Naive B cell (primary cell): ENCODE results near the gene USP20. TPM values are rescaled to one million over a fixed set of nuclear protein-coding genes. Genes with fewer than 3 reads are reported as not detected.

Experiments used
- ATAC-seq, 2 donors: fragments of 150-1000 bp; cut with Tn5 transposase; 2 replicates each; pipeline ENCODE4 v1.10.0; 2021; ENCODE audit warnings: low read depth in 2 of 2, mild to moderate bottlenecking in 2 of 2, moderate library complexity in 2 of 2
- DNase-seq: peaks from one replicate; pipeline ENCODE4 v3.0.0; 2022
- H3K27ac Mint-ChIP-seq, 6 donors: one replicate each; pipeline ENCODE4 v1.8.0; 2020 to 2022; ENCODE audit warnings: mild to moderate bottlenecking in 6 of 6, mixed read lengths in 6 of 6, moderate library complexity in 5 of 6, inconsistent platforms in 2 of 6
- H3K27me3 Mint-ChIP-seq, 3 donors: one replicate each; pipeline ENCODE4 v1.8.0; 2021 to 2022; ENCODE audit warnings: mixed read lengths in 3 of 3, mild to moderate bottlenecking in 1 of 3
- H3K36me3 Mint-ChIP-seq, 2 donors: one replicate each; pipeline ENCODE4 v1.8.0; 2020 to 2022; ENCODE audit warnings: mixed read lengths in 2 of 2, inconsistent platforms in 1 of 2, mild to moderate bottlenecking in 1 of 2
- H3K4me1 Mint-ChIP-seq, 3 donors: one replicate each; pipeline ENCODE4 v1.8.0; 2020 to 2022; ENCODE audit warnings: mixed read lengths in 3 of 3, inconsistent platforms in 1 of 3, mild to moderate bottlenecking in 1 of 3, moderate library complexity in 1 of 3
- H3K4me3 Mint-ChIP-seq, 8 donors: one replicate each; pipeline ENCODE4 v1.8.0; 2020 to 2022; ENCODE audit warnings: mild to moderate bottlenecking in 8 of 8, mixed read lengths in 8 of 8, moderate library complexity in 8 of 8, inconsistent platforms in 2 of 8
- H3K9me3 Mint-ChIP-seq, 7 donors: one replicate each; pipeline ENCODE4 v1.8.0; 2020 to 2022; ENCODE audit warnings: mixed read lengths in 7 of 7, mild to moderate bottlenecking in 5 of 7, inconsistent platforms in 2 of 7, moderate library complexity in 1 of 7
- polyA plus RNA-seq, 6 donors: library from polyadenylated mRNA; unstranded; fragments of 300-500 nt; fragmentation: Illumina TruSeq; gene quantifications; one replicate each; pipeline ENCODE4 v1.2.3, GENCODE V29; 2021; ENCODE audit warnings: low read depth in 6 of 6

The USP20 gene
- polyA plus RNA-seq, 6 donors from 2014 or later, result 12.7 to 23.9 (median 14.9) TPM

GRCh38 chr9:129811967-129812363 is 23.3 kb upstream of the USP20 start:
- Mint-ChIP-seq H3K4me1 (peaks cover 5 to 17% (median 12%) of the 10 kb centered on the region in 3 donors), H3K4me3 (no peak overlapping the region), H3K27ac (no peak overlapping the region), H3K36me3 (peaks cover 19 to 21% of the 10 kb centered on the region in 2 donors), H3K9me3 (no peaks in the 10 kb centered on the region), H3K27me3 (no peaks in the 10 kb centered on the region)
- ATAC-seq (no peak), DNase-seq (no peak)

GRCh38 chr9:129812385-129812784 is 22.9 kb upstream of the USP20 start:
- Mint-ChIP-seq H3K27ac (no peak overlapping the region), H3K27me3 (no peaks in the 10 kb centered on the region), H3K9me3 (no peaks in the 10 kb centered on the region), H3K4me3 (no peak overlapping the region), H3K36me3 (peaks cover 15 to 21% of the 10 kb centered on the region in 2 donors), H3K4me1 (peaks cover 3 to 17% (median 12%) of the 10 kb centered on the region in 3 donors)
- no peak for DNase-seq
- ATAC-seq, result no peak

- no peaks in the 10 kb centered on the region for H3K27me3 Mint-ChIP-seq
- peak overlapping the region in 1 of 6 donors; percentile 61 for H3K27ac Mint-ChIP-seq
- H3K4me3 Mint-ChIP-seq, result peak overlapping the region in 1 of 8 donors; percentile 25
- DNase-seq (no peak), ATAC-seq (no peak)
- H3K36me3 Mint-ChIP-seq, result peaks cover 15 to 24% of the 10 kb centered on the region in 2 donors
- peaks cover 6 to 17% (median 12%) of the 10 kb centered on the region in 3 donors for H3K4me1 Mint-ChIP-seq
- H3K9me3 Mint-ChIP-seq, result no peaks in the 10 kb centered on the region
Observed at GRCh38 chr9:129813661-129814060, 21.6 kb upstream of the USP20 start.

GRCh38 chr9:129814432-129815223 is 20.6 kb upstream of the USP20 start:
- Mint-ChIP-seq H3K36me3 (peaks cover 15 to 29% of the 10 kb centered on the region in 2 donors), H3K27ac (peak overlapping the region in 1 of 6 donors; percentile 47), H3K4me3 (peak overlapping the region in 1 of 8 donors; percentile 42)

GRCh38 chr9:129815278-129815677 is 20.0 kb upstream of the USP20 start:
- ATAC-seq, result no peak
- H3K4me1 Mint-ChIP-seq, result peaks cover 4 to 17% (median 12%) of the 10 kb centered on the region in 3 donors
- no peak for DNase-seq
- peak overlapping the region in 1 of 8 donors; percentile 42 for H3K4me3 Mint-ChIP-seq
- no peaks in the 10 kb centered on the region for H3K27me3 Mint-ChIP-seq
- no peaks in the 10 kb centered on the region for H3K9me3 Mint-ChIP-seq
- H3K36me3 Mint-ChIP-seq, result peaks cover 15 to 29% of the 10 kb centered on the region in 2 donors
- H3K27ac Mint-ChIP-seq, result peak overlapping the region in 1 of 6 donors; percentile 47

More at GRCh38 chr9:129814432-129815223, 20.6 kb upstream of the USP20 start:
- DNase-seq (no peak), ATAC-seq (no peak)
- no peaks in the 10 kb centered on the region for H3K9me3 Mint-ChIP-seq
- H3K4me1 Mint-ChIP-seq, result peaks cover 3 to 17% (median 12%) of the 10 kb centered on the region in 3 donors
- H3K27me3 Mint-ChIP-seq, result no peaks in the 10 kb centered on the region

- Mint-ChIP-seq H3K27me3 (no peaks in the 10 kb centered on the region), H3K36me3 (peaks cover 15 to 29% of the 10 kb centered on the region in 2 donors), H3K9me3 (no peaks in the 10 kb centered on the region), H3K4me1 (peaks cover 4 to 16% (median 12%) of the 10 kb centered on the region in 3 donors), H3K4me3 (no peak overlapping the region), H3K27ac (no peak overlapping the region)
- DNase-seq (no peak), ATAC-seq (no peak)
Observed at GRCh38 chr9:129816501-129817435, 18.5 kb upstream of the USP20 start.

GRCh38 chr9:129822898-129823541 is 12.2 kb upstream of the USP20 start:
- no peaks in the 10 kb centered on the region for H3K9me3 Mint-ChIP-seq
- H3K36me3 Mint-ChIP-seq, result peaks cover 0 to 8% of the 10 kb centered on the region in 2 donors
- ATAC-seq, result no peak
- no peaks in the 10 kb centered on the region for H3K27me3 Mint-ChIP-seq
- H3K4me3 Mint-ChIP-seq, result peak overlapping the region; percentile 79 to 94 (median 88)
- peaks cover 3 to 16% (median 10%) of the 10 kb centered on the region in 3 donors for H3K4me1 Mint-ChIP-seq
- peak overlapping the region in 4 of 6 donors; percentile 37 to 91 (median 62) for H3K27ac Mint-ChIP-seq
- DNase-seq, result no peak

- ATAC-seq, result peak in 1 of 2 donors; percentile 15
- no peak for DNase-seq
- peaks cover 0 to 6% of the 10 kb centered on the region in 2 donors for H3K36me3 Mint-ChIP-seq
Observed at GRCh38 chr9:129823542-129823934, 11.7 kb upstream of the USP20 start.

GRCh38 chr9:129823935-129824601 is 11.2 kb upstream of the USP20 start, which contains the start of gene TOR1A:
TOR1A (minus strand) TSS chr9:129824136; CDS start chr9:129824085, 51 bp downstream.
- DNase-seq, result peak; percentile 91
- H3K36me3 Mint-ChIP-seq, result peaks cover under 1% of the 10 kb centered on the region in 2 donors
- peak; percentile 96 for ATAC-seq
- no peaks in the 10 kb centered on the region for H3K27me3 Mint-ChIP-seq
- peaks cover 3 to 14% (median 10%) of the 10 kb centered on the region in 3 donors for H3K4me1 Mint-ChIP-seq
- peak within 1 kb of the TSS; percentile 88 to 94 (median 90) for H3K4me3 Mint-ChIP-seq
- peak within 1 kb of the TSS; percentile 72 to 91 (median 86) for H3K27ac Mint-ChIP-seq
- no peaks in the 10 kb centered on the region for H3K9me3 Mint-ChIP-seq

More at GRCh38 chr9:129823542-129823934, 11.7 kb upstream of the USP20 start:
- peak overlapping the region; percentile 88 to 94 (median 90) for H3K4me3 Mint-ChIP-seq
- no peaks in the 10 kb centered on the region for H3K27me3 Mint-ChIP-seq
- no peaks in the 10 kb centered on the region for H3K9me3 Mint-ChIP-seq
- peak overlapping the region in 3 of 6 donors; percentile 44 to 91 (median 77) for H3K27ac Mint-ChIP-seq
- H3K4me1 Mint-ChIP-seq, result peaks cover 3 to 15% (median 10%) of the 10 kb centered on the region in 3 donors

- Mint-ChIP-seq H3K27me3 (no peaks in the 10 kb centered on the region), H3K4me1 (peaks cover 3 to 12% (median 10%) of the 10 kb centered on the region in 3 donors), H3K27ac (no peak overlapping the region), H3K9me3 (no peaks in the 10 kb centered on the region), H3K4me3 (peak overlapping the region in 1 of 8 donors; percentile 45), H3K36me3 (peaks cover 0 to 9% of the 10 kb centered on the region in 2 donors)
- no peak for ATAC-seq
- no peak for DNase-seq
Observed at GRCh38 chr9:129826344-129826743, 8.9 kb upstream of the USP20 start.

GRCh38 chr9:129826759-129827158 is 8.5 kb upstream of the USP20 start:
- Mint-ChIP-seq H3K36me3 (peaks cover 0 to 9% of the 10 kb centered on the region in 2 donors), H3K27ac (no peak overlapping the region), H3K4me3 (peak overlapping the region in 2 of 8 donors; percentile 45 to 54)

GRCh38 chr9:129828051-129828450 is 7.2 kb upstream of the USP20 start:
- Mint-ChIP-seq H3K4me3 (peak overlapping the region in 1 of 8 donors; percentile 21), H3K9me3 (no peaks in the 10 kb centered on the region), H3K27ac (peak overlapping the region in 1 of 6 donors; percentile 47), H3K36me3 (peaks cover 0 to 9% of the 10 kb centered on the region in 2 donors), H3K27me3 (no peaks in the 10 kb centered on the region), H3K4me1 (peaks cover under 1 to 3% (median 2%) of the 10 kb centered on the region in 3 donors)
- no peak for DNase-seq
- ATAC-seq, result no peak

More at GRCh38 chr9:129826759-129827158, 8.5 kb upstream of the USP20 start:
- Mint-ChIP-seq H3K9me3 (no peaks in the 10 kb centered on the region), H3K4me1 (peaks cover 3 to 12% (median 10%) of the 10 kb centered on the region in 3 donors), H3K27me3 (no peaks in the 10 kb centered on the region)
- no peak for ATAC-seq
- no peak for DNase-seq
